Heart right ventricle (tissue), 16 donors: ENCODE measurements around the gene SH3GL3. TPM values are rescaled to one million over a fixed set of nuclear protein-coding genes. Genes with fewer than 3 reads are reported as not detected.

Experiments
- ATAC-seq, 8 donors: fragments of 200-7000 bp; cut with Tn5 transposase; one replicate each; pipeline ENCODE4 v1.9.1; 2020; ENCODE audit warnings: mild to moderate bottlenecking in 8 of 8, moderate library complexity in 8 of 8, moderate number of reproducible peaks in 1 of 8
- DNase-seq, 2 donors: peaks; one replicate each; pipeline ENCODE4 v3.0.0-alpha.2; 2020
- H3K27ac ChIP-seq, 10 donors: fragments of 200-600 bp; sonication (generic) in 2 of 10; one replicate each; pipeline versions ENCODE4 v1.5.0 to v1.8.0; 2020 to 2022; ENCODE audit warnings: mild to moderate bottlenecking in 3 of 10
- H3K27me3 ChIP-seq, 7 donors: fragments of 200-600 bp; one replicate each; pipeline ENCODE4 v1.8.0; 2021 to 2022; ENCODE audit warnings: mild to moderate bottlenecking in 2 of 7
- H3K36me3 ChIP-seq, 9 donors: fragments of 200-600 bp; sonication (generic) in 1 of 9; one replicate each; pipeline versions ENCODE4 v1.5.0 to v1.8.0; 2020 to 2022; ENCODE audit warnings: mild to moderate bottlenecking in 2 of 9
- H3K4me1 ChIP-seq, 9 donors: fragments of 200-600 bp; sonication (generic) in 1 of 9; one replicate each; pipeline versions ENCODE4 v1.5.0 to v1.8.0; 2020 to 2022; ENCODE audit warnings: mild to moderate bottlenecking in 4 of 9
- H3K4me3 ChIP-seq, 10 donors: fragments of 200-600 bp; sonication (generic) in 2 of 10; one replicate each; pipeline versions ENCODE4 v1.5.0 to v1.8.0; 2020 to 2022; ENCODE audit warnings: mild to moderate bottlenecking in 7 of 10, moderate library complexity in 2 of 10
- H3K9me3 ChIP-seq, 11 donors: fragments of 200-600 bp in 10 of 11; sonication (generic) in 2 of 11; one replicate each; pipeline versions ENCODE4 v1.5.0 to v1.8.0; 2013 to 2022; ENCODE audit warnings: mild to moderate bottlenecking in 2 of 11, control low read depth in 1 of 11, moderate library complexity in 1 of 11
- WGBS, 2 donors: extraction: QIAGEN DNeasy Blood & Tissue Kit; methylation state at CpG; one replicate each; pipeline ENCODE4 v1.1.7; 2013; ENCODE audit warnings: inconsistent platforms in 1 of 2; 5-methylcytosine and 5-hydroxymethylcytosine counted together
- intact Hi-C, 10 donors: fragments of 100-400 bp; cut with DNase I; formaldehyde crosslinking; loops; one replicate each; pipeline versions ENCODE4 v1.11.1 to v1.14.2; 2022
- polyA plus RNA-seq, 2 donors: library from polyadenylated mRNA; stranded (reverse); fragments of 200-250 nt; gene quantifications; one replicate each; pipeline ENCODE4 v1.2.3, GENCODE V29; 2013
- total RNA-seq, 10 donors: library from RNA; stranded (reverse); fragmentation: NEBNext Ultra II Directional in 3 of 10; extraction: Animal tissue kit (Norgen Biotek cat#: 25700) in 3 of 10; gene quantifications; one replicate each; pipeline versions ENCODE4 v1.2.1 to v1.2.4, GENCODE V29; 2021 to 2023
- TF ChIP-seq, protein P1 (sequence below), 9 donors: fragments of 200-600 bp; sonication (generic) in 2 of 9; IDR thresholded peaks; one replicate each; pipeline versions ENCODE4 v1.5.0 to v1.8.0; 2021 to 2022; ENCODE audit warnings: antibody characterized with exemption in 9 of 9, mild to moderate bottlenecking in 5 of 9, moderate library complexity in 1 of 9
- donor health status: Arrhythmogenic right ventricular cardiomyopathy.
- donor health status: ischemic (EF 13 %, LVEDD 7.1; RV severe dilation, severe dysfunction).
- donor health status: healthy with polysubstance abuse.
- donor health status: DM: no; HTN: yes; CAD: no.
- donor health status: DM: no; HTN: no; CAD: no.
- donor health status: ischemic (EF 25% LVEDD 6.9; RV normal size, moderate dysfunction).
- donor health status: ischemic (EF 25% LVEDD 5.7; RV mildly dilated, moderate dysfunction).
- donor health status: healthy.
- donor health status: DM: yes; HTN: yes; CAD: no.
- donor health status: Ischemic cardiomyopathy.
- donor health status: ischemic (EF 35%, LVEDD 5.7; RV mildly dilated, moderate dysfunction).
- donor health status: nonischemic (EF 11% LVEDD 7.7; RV severe dilation, severe dysfunction).
- donor health status: DM: yes; HTN: yes; CAD: no.
- donor health status: PGD.
- donor health status: ischemic (EF 29% LVEDD 5.4; RV normal size, mild dysfunction).
- donor health status: nonischemic (EF 23%, LVEDD 6.1; RV moderate dilation, normal function).

The SH3GL3 gene
- total and polyA plus RNA-seq, 12 donors: 0.13 to 0.17 TPM; not detected in 10

- TF ChIP-seq, protein P1, sequence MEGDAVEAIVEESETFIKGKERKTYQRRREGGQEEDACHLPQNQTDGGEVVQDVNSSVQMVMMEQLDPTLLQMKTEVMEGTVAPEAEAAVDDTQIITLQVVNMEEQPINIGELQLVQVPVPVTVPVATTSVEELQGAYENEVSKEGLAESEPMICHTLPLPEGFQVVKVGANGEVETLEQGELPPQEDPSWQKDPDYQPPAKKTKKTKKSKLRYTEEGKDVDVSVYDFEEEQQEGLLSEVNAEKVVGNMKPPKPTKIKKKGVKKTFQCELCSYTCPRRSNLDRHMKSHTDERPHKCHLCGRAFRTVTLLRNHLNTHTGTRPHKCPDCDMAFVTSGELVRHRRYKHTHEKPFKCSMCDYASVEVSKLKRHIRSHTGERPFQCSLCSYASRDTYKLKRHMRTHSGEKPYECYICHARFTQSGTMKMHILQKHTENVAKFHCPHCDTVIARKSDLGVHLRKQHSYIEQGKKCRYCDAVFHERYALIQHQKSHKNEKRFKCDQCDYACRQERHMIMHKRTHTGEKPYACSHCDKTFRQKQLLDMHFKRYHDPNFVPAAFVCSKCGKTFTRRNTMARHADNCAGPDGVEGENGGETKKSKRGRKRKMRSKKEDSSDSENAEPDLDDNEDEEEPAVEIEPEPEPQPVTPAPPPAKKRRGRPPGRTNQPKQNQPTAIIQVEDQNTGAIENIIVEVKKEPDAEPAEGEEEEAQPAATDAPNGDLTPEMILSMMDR (IDR thresholded peaks at IDR 0.05): no peak
- no peak for ATAC-seq
- H3K27me3 ChIP-seq: peaks cover 0 to 53% (median 28%) of the 10 kb centered on the region in 7 donors
- no peaks in the 10 kb centered on the region for H3K9me3 ChIP-seq
- peak overlapping the region in 5 of 10 donors; percentile 48 to 56 (median 51) for H3K4me3 ChIP-seq
- no peak for DNase-seq
- intact Hi-C loops: loop anchor here in 2 of 10 donors (1.0 to 10.0 kb wide), 3 partner anchors 19 to 588 kb away; no protein-coding TSS in a partner anchor
- H3K36me3 ChIP-seq: no peaks in the 10 kb centered on the region
- H3K27ac ChIP-seq: no peak overlapping the region
- 67 to 75% methylated on average over 14 of the region's 14 CpGs for WGBS, 2 donors
- H3K4me1 ChIP-seq: peaks cover 0 to 13% (median 8%) of the 10 kb centered on the region in 9 donors
Observed at GRCh38 chr15:83446417-83446816, 724 bp upstream of the SH3GL3 start.

DNA sequence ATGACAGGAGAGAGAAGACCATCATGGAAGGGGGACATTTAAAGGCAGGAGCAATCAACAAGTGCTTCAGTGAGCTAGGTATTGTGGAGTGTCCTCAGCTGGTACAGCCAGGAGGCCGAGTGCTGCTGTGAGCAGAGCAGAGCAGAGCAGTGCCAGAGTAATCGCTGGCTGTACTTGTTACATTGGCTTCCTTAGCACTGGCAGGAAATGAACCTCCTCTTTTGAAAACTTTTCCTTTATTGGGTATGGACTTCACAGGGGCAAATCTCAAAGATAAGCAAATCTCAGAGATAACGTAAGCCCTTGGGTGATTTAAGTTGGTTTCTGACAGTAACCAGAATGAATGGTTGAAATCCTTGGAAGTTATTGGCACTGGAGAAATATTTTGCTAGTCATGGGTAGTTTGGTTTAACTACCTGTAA is 2.1 kb downstream of the SH3GL3 start:
- Histone ChIP-seq H3K4me1 (peaks cover 0 to 13% (median 8%) of the 10 kb centered on the region in 9 donors), H3K27me3 (peaks cover 0 to 51% (median 23%) of the 10 kb centered on the region in 7 donors), H3K9me3 (no peaks in the 10 kb centered on the region), H3K36me3 (no peaks in the 10 kb centered on the region), H3K4me3 (no peak overlapping the region), H3K27ac (no peak overlapping the region)
- no peak for DNase-seq
- WGBS, 2 donors: 43 to 49% methylated on average over 3 of the region's 3 CpGs
- intact Hi-C loops: loop anchor here in 1 of 10 donors (10.0 kb wide), 2 partner anchors 296 to 586 kb away; no protein-coding TSS in a partner anchor
- no peak for ATAC-seq
- TF ChIP-seq, protein P1 (IDR thresholded peaks at IDR 0.05): no peak

GRCh38 chr15:83449937-83450506 is 2.9 kb downstream of the SH3GL3 start:
- ATAC-seq (no peak), DNase-seq (no peak)
- no peaks in the 10 kb centered on the region for H3K36me3 ChIP-seq
- no peaks in the 10 kb centered on the region for H3K9me3 ChIP-seq
- no peak overlapping the region for H3K27ac ChIP-seq
- intact Hi-C loops: loop anchor here in 1 of 10 donors (10.0 kb wide), 2 partner anchors 295 to 585 kb away; no protein-coding TSS in a partner anchor
- peaks cover 0 to 13% (median 8%) of the 10 kb centered on the region in 9 donors for H3K4me1 ChIP-seq
- H3K4me3 ChIP-seq: no peak overlapping the region
- TF ChIP-seq, protein P1 (IDR thresholded peaks at IDR 0.05): no peak
- WGBS, 2 donors: 67 to 69% methylated on average over 3 of the region's 3 CpGs
- peaks cover 0 to 50% (median 23%) of the 10 kb centered on the region in 7 donors for H3K27me3 ChIP-seq

GRCh38 chr15:83457149-83457548 is 10.0 kb downstream of the SH3GL3 start:
- WGBS, 2 donors: 66 to 80% methylated on average over 1 of the region's 1 CpG
- H3K36me3 ChIP-seq: no peaks in the 10 kb centered on the region
- no peaks in the 10 kb centered on the region for H3K4me1 ChIP-seq
- H3K4me3 ChIP-seq: no peak overlapping the region
- intact Hi-C loops: no loop called here
- H3K9me3 ChIP-seq: no peaks in the 10 kb centered on the region
- TF ChIP-seq, protein P1 (IDR thresholded peaks at IDR 0.05): no peak
- no peak overlapping the region for H3K27ac ChIP-seq
- no peak for DNase-seq
- H3K27me3 ChIP-seq: peaks cover 0 to 19% (median 0%) of the 10 kb centered on the region in 7 donors
- no peak for ATAC-seq
